Testis (tissue), 2 donors: Measurements from ENCODE around the gene RAB25.

ENCODE experiments used
- POLR2A ChIP-seq: fragments of 450-650 bp; IDR thresholded peaks from one replicate; pipeline ENCODE4 v1.6.1; 2017; ENCODE audit warnings: antibody characterized with exemption, mild to moderate bottlenecking, moderate library complexity
- TF ChIP-seq, protein P1 (sequence below), 3 experiments: fragments of 450-650 bp in 2 of 3; fragments of 200-600 bp in 1 of 3; sonication (generic) in 1 of 3; IDR thresholded peaks; one replicate each; pipeline ENCODE4 v1.5.1; 2016 to 2019; ENCODE audit warnings: antibody characterized with exemption in 3 of 3, mild to moderate bottlenecking in 2 of 3, moderate library complexity in 1 of 3

DNA sequence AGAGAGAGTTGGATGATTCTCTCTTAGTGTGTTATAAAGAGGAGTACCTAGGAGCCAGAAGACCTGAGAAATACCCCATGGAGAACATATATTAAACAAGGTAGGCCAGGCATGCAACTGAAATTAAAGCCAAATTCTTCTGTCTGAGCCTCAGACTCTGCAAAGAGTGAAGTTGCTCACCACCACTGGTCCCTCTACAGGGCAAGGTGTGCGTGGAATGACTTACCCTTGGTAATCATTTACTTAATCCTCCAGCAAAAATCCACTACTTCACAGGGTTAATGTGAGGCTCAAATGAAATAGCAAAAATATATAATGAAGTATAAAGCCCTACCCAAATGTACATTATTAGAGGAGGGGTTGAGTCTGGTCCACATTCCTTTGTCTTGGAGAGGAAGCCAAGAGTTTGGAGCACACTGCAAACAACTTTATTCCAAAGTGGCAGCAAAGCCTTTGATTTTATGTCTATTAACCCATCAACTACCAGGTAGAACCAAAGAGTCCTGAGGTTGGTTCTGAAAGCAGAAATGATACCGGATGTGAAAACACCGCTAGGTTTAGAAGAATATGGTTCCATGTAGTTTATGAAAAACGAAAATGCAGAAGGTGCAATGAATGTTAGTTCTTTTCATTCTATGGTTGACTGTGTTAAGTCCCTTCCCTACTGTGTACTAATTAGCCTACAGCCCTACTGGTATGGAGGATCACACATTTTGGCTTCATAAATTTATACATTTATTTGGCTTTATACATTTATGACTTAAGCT lies 48.7 kb upstream of the RAB25 start:
- TF ChIP-seq, protein P1, sequence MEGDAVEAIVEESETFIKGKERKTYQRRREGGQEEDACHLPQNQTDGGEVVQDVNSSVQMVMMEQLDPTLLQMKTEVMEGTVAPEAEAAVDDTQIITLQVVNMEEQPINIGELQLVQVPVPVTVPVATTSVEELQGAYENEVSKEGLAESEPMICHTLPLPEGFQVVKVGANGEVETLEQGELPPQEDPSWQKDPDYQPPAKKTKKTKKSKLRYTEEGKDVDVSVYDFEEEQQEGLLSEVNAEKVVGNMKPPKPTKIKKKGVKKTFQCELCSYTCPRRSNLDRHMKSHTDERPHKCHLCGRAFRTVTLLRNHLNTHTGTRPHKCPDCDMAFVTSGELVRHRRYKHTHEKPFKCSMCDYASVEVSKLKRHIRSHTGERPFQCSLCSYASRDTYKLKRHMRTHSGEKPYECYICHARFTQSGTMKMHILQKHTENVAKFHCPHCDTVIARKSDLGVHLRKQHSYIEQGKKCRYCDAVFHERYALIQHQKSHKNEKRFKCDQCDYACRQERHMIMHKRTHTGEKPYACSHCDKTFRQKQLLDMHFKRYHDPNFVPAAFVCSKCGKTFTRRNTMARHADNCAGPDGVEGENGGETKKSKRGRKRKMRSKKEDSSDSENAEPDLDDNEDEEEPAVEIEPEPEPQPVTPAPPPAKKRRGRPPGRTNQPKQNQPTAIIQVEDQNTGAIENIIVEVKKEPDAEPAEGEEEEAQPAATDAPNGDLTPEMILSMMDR (IDR thresholded peaks at IDR 0.05), result no peak
- TF ChIP-seq POLR2A, result no peak
